ENCODE measurements around the gene DYSF. TPM values are rescaled to one million over a fixed set of nuclear protein-coding genes. Genes with fewer than 3 reads are reported as not detected.

DYSF gene
- polyA plus RNA-seq, 1 donor from 2014 or later, result 0.04 TPM

DNA sequence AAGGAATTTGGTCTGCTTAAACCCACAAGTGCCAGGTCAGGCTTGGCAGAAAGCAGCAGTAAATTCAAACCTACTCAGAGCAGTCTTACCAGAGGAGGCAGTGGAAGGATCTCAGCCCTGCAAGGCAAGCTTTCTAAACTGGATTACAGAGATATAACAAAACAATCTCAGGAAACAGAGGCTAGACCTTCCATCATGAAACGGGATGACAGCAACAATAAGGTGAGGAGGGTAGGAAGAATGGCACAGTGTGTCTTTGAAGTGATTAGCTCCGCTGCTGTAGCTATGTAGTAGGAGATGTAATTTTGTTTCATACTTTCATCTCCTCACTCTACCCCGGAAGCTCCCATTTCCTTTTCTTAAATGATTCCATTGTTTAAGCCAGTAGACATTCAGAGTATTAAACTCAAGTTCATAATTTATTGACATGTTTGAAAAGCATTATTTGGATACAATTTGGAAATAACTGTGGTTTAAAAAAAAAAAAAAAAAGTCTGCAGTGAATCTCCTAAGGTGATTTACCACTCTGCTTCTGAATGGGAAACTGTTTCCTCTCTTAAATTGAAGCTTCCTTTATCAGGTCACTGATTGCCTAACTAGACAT is 29.4 kb upstream of the DYSF start:
- no peaks in the 10 kb centered on the region for H3F3A ChIP-seq (ENCODE audit: insufficient read depth, low read length, poor library complexity, severe bottlenecking)
- no peak overlapping the region for H2AFZ ChIP-seq (ENCODE audit: low read depth, low read length)
- H3K27ac ChIP-seq (ENCODE audit: low read length), result no peak overlapping the region
- peaks cover 10% of the 10 kb centered on the region for H3K79me2 ChIP-seq (replicated peaks; ENCODE audit: insufficient read depth, low read length)
- no peaks in the 10 kb centered on the region for H3K9me2 ChIP-seq (ENCODE audit: insufficient read depth, low read length)
- no peaks in the 10 kb centered on the region for H3K9me3 ChIP-seq (ENCODE audit: low read length)
- H4K20me1 ChIP-seq (ENCODE audit: insufficient read depth), result no peaks in the 10 kb centered on the region
- H3K27me3 ChIP-seq (ENCODE audit: insufficient read depth, low read depth, low read length), result no peaks in the 10 kb centered on the region
- peaks cover 16% of the 10 kb centered on the region for H3K36me3 ChIP-seq (ENCODE audit: insufficient read depth, low read length)
- no peak overlapping the region for H3K9ac ChIP-seq (ENCODE audit: low read length)
- no peak overlapping the region for H3K4me2 ChIP-seq (ENCODE audit: low read length)
- no peak overlapping the region for H3K4me3 ChIP-seq (ENCODE audit: low read length)
- TF ChIP-seq POLR2AphosphoS5 (IDR thresholded peaks at IDR 0.05) (no peak), REST (IDR thresholded peaks at IDR 0.05; ENCODE audit: borderline replicate concordance) (no peak), SMC3 (conservative IDR thresholded peaks at IDR 0.05; ENCODE audit: poor library complexity) (no peak), EP300 (conservative IDR thresholded peaks at IDR 0.05; ENCODE audit: poor library complexity, severe bottlenecking) (no peak), EZH2 (IDR thresholded peaks at IDR 0.05; ENCODE audit: borderline replicate concordance, insufficient read depth, low read length, poor library complexity, severe bottlenecking) (no peak), MXI1 (conservative IDR thresholded peaks at IDR 0.05; ENCODE audit: poor library complexity, severe bottlenecking) (no peak), CTCF (IDR thresholded peaks at IDR 0.05; ENCODE audit: poor library complexity, severe bottlenecking) (no peak), TAF1 (IDR thresholded peaks at IDR 0.05; ENCODE audit: low read depth) (no peak), RAD21 (conservative IDR thresholded peaks at IDR 0.05) (no peak)

- Histone ChIP-seq H3F3A (ENCODE audit: insufficient read depth, low read length, poor library complexity, severe bottlenecking) (no peaks in the 10 kb centered on the region), H3K79me2 (replicated peaks; ENCODE audit: insufficient read depth, low read length) (peaks cover 12% of the 10 kb centered on the region), H3K27me3 (ENCODE audit: insufficient read depth, low read depth, low read length) (no peaks in the 10 kb centered on the region), H3K9me2 (ENCODE audit: insufficient read depth, low read length) (no peaks in the 10 kb centered on the region), H3K4me2 (ENCODE audit: low read length) (no peak overlapping the region), H2AFZ (ENCODE audit: low read depth, low read length) (no peak overlapping the region), H3K9ac (ENCODE audit: low read length) (no peak overlapping the region), H3K36me3 (ENCODE audit: insufficient read depth, low read length) (peaks cover 15% of the 10 kb centered on the region), H3K27ac (ENCODE audit: low read length) (no peak overlapping the region), H3K9me3 (ENCODE audit: low read length) (no peaks in the 10 kb centered on the region), H3K4me3 (ENCODE audit: low read length) (no peak overlapping the region), H4K20me1 (ENCODE audit: insufficient read depth) (no peaks in the 10 kb centered on the region)
- no peak for TF ChIP-seq SMC3 (conservative IDR thresholded peaks at IDR 0.05; ENCODE audit: poor library complexity)
- TF ChIP-seq POLR2AphosphoS5 (IDR thresholded peaks at IDR 0.05), result no peak
- no peak for TF ChIP-seq CTCF (IDR thresholded peaks at IDR 0.05; ENCODE audit: poor library complexity, severe bottlenecking)
- no peak for TF ChIP-seq MXI1 (conservative IDR thresholded peaks at IDR 0.05; ENCODE audit: poor library complexity, severe bottlenecking)
- TF ChIP-seq REST (IDR thresholded peaks at IDR 0.05; ENCODE audit: borderline replicate concordance), result no peak
- no peak for TF ChIP-seq RAD21 (conservative IDR thresholded peaks at IDR 0.05)
- TF ChIP-seq EZH2 (IDR thresholded peaks at IDR 0.05; ENCODE audit: borderline replicate concordance, insufficient read depth, low read length, poor library complexity, severe bottlenecking), result no peak
- TF ChIP-seq TAF1 (IDR thresholded peaks at IDR 0.05; ENCODE audit: low read depth), result no peak
- no peak for TF ChIP-seq EP300 (conservative IDR thresholded peaks at IDR 0.05; ENCODE audit: poor library complexity, severe bottlenecking)
These were observed 26.6 kb upstream of the DYSF start for GRCh38 chr2:71426721-71427120.

Data from neural cell (in vitro differentiated cells).